ENCODE measurements around the gene STK39. TPM values are rescaled to one million over a fixed set of nuclear protein-coding genes. Genes with fewer than 3 reads are reported as not detected.

The STK39 gene
- total RNA-seq, 1 experiment from 2014 or later = 22.1 TPM

DNA sequence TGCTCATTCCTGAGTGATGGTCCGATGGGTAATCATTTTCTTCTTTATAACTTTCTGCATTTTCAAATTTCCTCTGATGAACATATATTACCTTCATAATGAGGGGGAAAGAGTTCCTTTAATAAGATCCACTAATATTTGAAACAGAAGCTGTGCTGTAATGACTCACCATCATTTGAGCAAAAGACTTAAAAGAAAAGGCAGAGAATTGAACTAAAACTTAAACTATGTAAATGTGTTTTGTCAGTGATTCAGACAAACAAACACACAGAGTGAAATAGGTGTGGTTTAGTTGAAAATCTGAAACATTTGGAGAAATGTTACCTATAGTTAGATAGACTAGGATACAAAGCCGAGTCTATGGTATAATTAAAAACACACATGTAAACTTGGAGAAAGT lies 209.6 kb downstream of the STK39 start:
- H2BK5ac ChIP-seq (ENCODE audit: insufficient read length, low read length) = no peak overlapping the region
- H4K5ac ChIP-seq (ENCODE audit: insufficient read length, low read depth, low read length) = no peak overlapping the region
- Mint-ChIP-seq H3K9me3 (no peaks in the 10 kb centered on the region), H3K4me3 (no peak overlapping the region), H3K4me1 (peaks cover 0 to 3% of the 10 kb centered on the region in 2 experiments; a peak in 1 of 4 replicates), H3K27ac (no peak overlapping the region), H3K27me3 (ENCODE audit: low read depth) (no peaks in the 10 kb centered on the region), H3K36me3 (ENCODE audit: insufficient read depth in 1 of 3, low read depth in 3 of 3) (no peaks in the 10 kb centered on the region)
- no peak overlapping the region for H3K56ac ChIP-seq (ENCODE audit: insufficient read length, low read depth, low read length)
- no peak overlapping the region for H2BK12ac ChIP-seq (ENCODE audit: insufficient read length, low read depth, low read length)
- no peak overlapping the region for H3K4me2 ChIP-seq (ENCODE audit: insufficient read depth, insufficient read length, low read length)
- H3K18ac ChIP-seq (ENCODE audit: insufficient read length, low read depth, low read length) = no peak overlapping the region
- TF ChIP-seq, protein P1, sequence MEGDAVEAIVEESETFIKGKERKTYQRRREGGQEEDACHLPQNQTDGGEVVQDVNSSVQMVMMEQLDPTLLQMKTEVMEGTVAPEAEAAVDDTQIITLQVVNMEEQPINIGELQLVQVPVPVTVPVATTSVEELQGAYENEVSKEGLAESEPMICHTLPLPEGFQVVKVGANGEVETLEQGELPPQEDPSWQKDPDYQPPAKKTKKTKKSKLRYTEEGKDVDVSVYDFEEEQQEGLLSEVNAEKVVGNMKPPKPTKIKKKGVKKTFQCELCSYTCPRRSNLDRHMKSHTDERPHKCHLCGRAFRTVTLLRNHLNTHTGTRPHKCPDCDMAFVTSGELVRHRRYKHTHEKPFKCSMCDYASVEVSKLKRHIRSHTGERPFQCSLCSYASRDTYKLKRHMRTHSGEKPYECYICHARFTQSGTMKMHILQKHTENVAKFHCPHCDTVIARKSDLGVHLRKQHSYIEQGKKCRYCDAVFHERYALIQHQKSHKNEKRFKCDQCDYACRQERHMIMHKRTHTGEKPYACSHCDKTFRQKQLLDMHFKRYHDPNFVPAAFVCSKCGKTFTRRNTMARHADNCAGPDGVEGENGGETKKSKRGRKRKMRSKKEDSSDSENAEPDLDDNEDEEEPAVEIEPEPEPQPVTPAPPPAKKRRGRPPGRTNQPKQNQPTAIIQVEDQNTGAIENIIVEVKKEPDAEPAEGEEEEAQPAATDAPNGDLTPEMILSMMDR (conservative IDR thresholded peaks at IDR 0.05) = no peak
- H3K4ac ChIP-seq (ENCODE audit: low read depth, low read length) = no peak overlapping the region
- H3K4me1 ChIP-seq (ENCODE audit: insufficient read depth, low read length) = no peaks in the 10 kb centered on the region
- H3K9me3 ChIP-seq (ENCODE audit: control insufficient read depth, low read depth, low read length) = no peaks in the 10 kb centered on the region
- no peak overlapping the region for H2AK5ac ChIP-seq (ENCODE audit: insufficient read length, low read length)
- H3K79me2 ChIP-seq (ENCODE audit: insufficient read depth, low read length) = no peaks in the 10 kb centered on the region
- H3K9ac ChIP-seq (ENCODE audit: extremely low read depth, insufficient read length, low read length) = no peak overlapping the region
- no peak overlapping the region for H4K8ac ChIP-seq (replicated peaks; ENCODE audit: insufficient read length, low read depth, low read length)
- DNase-seq = no peak
- no peak overlapping the region for H3T11ph ChIP-seq (ENCODE audit: low read length)
- H2BK15ac ChIP-seq (ENCODE audit: low read depth, low read length) = no peak overlapping the region
- H3K14ac ChIP-seq (ENCODE audit: insufficient read depth, low read length) = no peak overlapping the region
- no peaks in the 10 kb centered on the region for H3K79me1 ChIP-seq (ENCODE audit: insufficient read depth, low read depth, low read length, poor library complexity, severe bottlenecking)
- H3K27me3 ChIP-seq (ENCODE audit: insufficient read depth, low read length) = no peaks in the 10 kb centered on the region
- no peaks in the 10 kb centered on the region for H3K23me2 ChIP-seq (ENCODE audit: insufficient read length, low read depth, low read length, poor library complexity, severe bottlenecking)
- no peak overlapping the region for H2BK20ac ChIP-seq (ENCODE audit: low read depth, low read length, poor library complexity, severe bottlenecking)
- H3K27ac ChIP-seq (ENCODE audit: insufficient read length, low read depth, low read length) = no peak overlapping the region
- no peak overlapping the region for H2BK120ac ChIP-seq (ENCODE audit: low read depth, low read length, poor library complexity, severe bottlenecking)
- WGBS (ENCODE audit: extremely low coverage, insufficient read length, low lambda C conversion rate) = no CpG with 5 or more reads among the region's 2 CpGs
- H4K20me1 ChIP-seq (ENCODE audit: control insufficient read depth, insufficient read depth, insufficient read length) = no peaks in the 10 kb centered on the region
- H3K23ac ChIP-seq (ENCODE audit: insufficient read length, low read depth, low read length) = no peak overlapping the region
- H2AFZ ChIP-seq (ENCODE audit: low read length) = no peak overlapping the region
- H4K91ac ChIP-seq (ENCODE audit: insufficient read length, low read depth, low read length) = no peak overlapping the region
